Calu3 (cell line): ENCODE results near the gene MAP2K6. TPM values are rescaled to one million over a fixed set of nuclear protein-coding genes. Genes with fewer than 3 reads are reported as not detected.

Source experiments
- BruUV-seq: library from RNA; stranded (reverse); fragments of 400-500 nt; replicated peaks from 2 replicates; lab custom pipeline; 2021; lab: Mats Ljungman, UMichigan
- CTCF ChIA-PET: fragments of 300-600 bp; sonication (Branson Sonifier 250); formaldehyde crosslinking; loops from one replicate; lab custom pipeline; 2022; ENCODE audit warnings: antibody characterized with exemption; lab: Charles Lee
- DNase-seq: peaks from one replicate; pipeline ENCODE4 v3.0.0; 2022
- H3K27ac Mint-ChIP-seq: one replicate; pipeline ENCODE4 v1.8.0; 2022; ENCODE audit warnings: mixed read lengths; ENCODE audit not compliant: unreplicated experiment
- H3K27me3 Mint-ChIP-seq: one replicate; pipeline ENCODE4 v1.8.0; 2022; ENCODE audit warnings: mixed read lengths; ENCODE audit not compliant: unreplicated experiment
- H3K36me3 Mint-ChIP-seq: one replicate; pipeline ENCODE4 v1.8.0; 2022; ENCODE audit warnings: mild to moderate bottlenecking, moderate library complexity, mixed read lengths; ENCODE audit not compliant: insufficient read depth, unreplicated experiment
- H3K4me1 Mint-ChIP-seq: one replicate; pipeline ENCODE4 v1.8.0; 2022; ENCODE audit warnings: mild to moderate bottlenecking, low read depth, mixed read lengths; ENCODE audit not compliant: unreplicated experiment
- H3K4me3 Mint-ChIP-seq: one replicate; pipeline ENCODE4 v1.8.0; 2022; ENCODE audit warnings: mild to moderate bottlenecking, low read depth, moderate library complexity, mixed read lengths; ENCODE audit not compliant: unreplicated experiment
- H3K9me3 Mint-ChIP-seq: one replicate; pipeline ENCODE4 v1.8.0; 2022; ENCODE audit warnings: low read depth, mixed read lengths; ENCODE audit not compliant: unreplicated experiment
- intact Hi-C: fragments of 100-400 bp; cut with micrococcal nuclease; formaldehyde crosslinking; loops from one replicate; pipeline ENCODE4 v1.10.0; 2022; ENCODE audit not compliant: unreplicated experiment
- total RNA-seq: library from RNA; stranded (reverse); gene quantifications from 2 replicates; pipeline ENCODE4 v1.2.3, GENCODE V29; 2022
- TF ChIP-seq, protein P1 (sequence below): fragments of 200-600 bp; IDR thresholded peaks from one replicate; pipeline ENCODE4 v1.8.0; 2022; ENCODE audit warnings: antibody characterized with exemption; ENCODE audit not compliant: unreplicated experiment

Gene MAP2K6
- total RNA-seq, 1 experiment from 2014 or later, result 13.0 TPM

DNA sequence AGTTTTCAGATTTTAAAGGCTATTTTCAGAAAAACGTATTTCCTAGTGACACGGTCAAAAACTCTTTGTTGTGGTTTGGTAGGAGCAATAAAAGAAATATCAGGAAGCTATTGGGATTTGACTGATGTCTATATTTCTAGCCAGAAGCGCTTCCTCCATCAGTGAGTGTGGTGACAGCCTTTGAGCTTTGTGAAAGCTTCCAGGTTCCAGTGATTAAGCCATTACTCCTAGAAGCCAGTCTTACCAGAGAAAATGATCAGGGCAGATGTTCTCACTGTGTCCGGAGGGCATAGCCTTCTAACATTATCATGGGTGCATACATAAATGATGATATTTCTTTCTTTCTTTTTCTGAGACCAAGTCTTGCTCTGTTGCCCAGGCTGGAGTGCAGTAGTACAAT is 39.6 kb downstream of the MAP2K6 start:
- CTCF ChIA-PET, result interaction anchor here (0.8 kb wide), 1 partner anchor 69 kb away, joined by 3 read pairs; no protein-coding TSS in a partner anchor
- BruUV-seq, result no TSS peak
- Mint-ChIP-seq H3K27me3 (no peaks in the 10 kb centered on the region), H3K4me3 (no peak overlapping the region), H3K27ac (no peak overlapping the region), H3K4me1 (no peaks in the 10 kb centered on the region), H3K9me3 (peaks cover 3% of the 10 kb centered on the region), H3K36me3 (no peaks in the 10 kb centered on the region)
- DNase-seq, result no peak
- TF ChIP-seq, protein P1, sequence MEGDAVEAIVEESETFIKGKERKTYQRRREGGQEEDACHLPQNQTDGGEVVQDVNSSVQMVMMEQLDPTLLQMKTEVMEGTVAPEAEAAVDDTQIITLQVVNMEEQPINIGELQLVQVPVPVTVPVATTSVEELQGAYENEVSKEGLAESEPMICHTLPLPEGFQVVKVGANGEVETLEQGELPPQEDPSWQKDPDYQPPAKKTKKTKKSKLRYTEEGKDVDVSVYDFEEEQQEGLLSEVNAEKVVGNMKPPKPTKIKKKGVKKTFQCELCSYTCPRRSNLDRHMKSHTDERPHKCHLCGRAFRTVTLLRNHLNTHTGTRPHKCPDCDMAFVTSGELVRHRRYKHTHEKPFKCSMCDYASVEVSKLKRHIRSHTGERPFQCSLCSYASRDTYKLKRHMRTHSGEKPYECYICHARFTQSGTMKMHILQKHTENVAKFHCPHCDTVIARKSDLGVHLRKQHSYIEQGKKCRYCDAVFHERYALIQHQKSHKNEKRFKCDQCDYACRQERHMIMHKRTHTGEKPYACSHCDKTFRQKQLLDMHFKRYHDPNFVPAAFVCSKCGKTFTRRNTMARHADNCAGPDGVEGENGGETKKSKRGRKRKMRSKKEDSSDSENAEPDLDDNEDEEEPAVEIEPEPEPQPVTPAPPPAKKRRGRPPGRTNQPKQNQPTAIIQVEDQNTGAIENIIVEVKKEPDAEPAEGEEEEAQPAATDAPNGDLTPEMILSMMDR, result no peak
- intact Hi-C loops, result no loop called here

DNA sequence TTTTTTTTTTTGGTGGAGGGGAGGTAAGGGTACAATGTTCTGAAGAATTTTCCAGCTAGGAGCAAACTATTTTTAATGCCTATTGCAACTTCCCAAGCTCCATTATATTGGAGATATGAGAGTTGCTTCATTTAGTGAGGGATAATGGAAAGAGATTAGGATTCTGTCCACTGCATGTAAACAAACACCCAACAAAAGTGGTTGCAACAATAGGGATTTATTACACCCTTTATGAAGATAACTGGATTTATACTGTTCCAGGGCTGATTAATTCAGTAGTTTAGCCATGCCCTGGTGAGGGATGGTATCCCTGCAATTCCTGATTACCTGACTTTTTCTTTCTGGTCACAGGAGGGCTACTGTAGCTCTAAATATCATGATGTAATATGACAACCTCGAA is 40.5 kb downstream of the MAP2K6 start:
- H3K9me3 Mint-ChIP-seq, result peaks cover 3% of the 10 kb centered on the region
- H3K27ac Mint-ChIP-seq, result no peak overlapping the region
- no peaks in the 10 kb centered on the region for H3K36me3 Mint-ChIP-seq
- CTCF ChIA-PET, result interaction anchor here (0.5 to 0.8 kb wide), 3 partner anchors 40 to 93 kb away, joined by 3 read pairs; no protein-coding TSS in a partner anchor
- intact Hi-C loops, result no loop called here
- TF ChIP-seq, protein P1, result no peak
- no TSS peak for BruUV-seq
- H3K4me3 Mint-ChIP-seq, result no peak overlapping the region
- no peaks in the 10 kb centered on the region for H3K27me3 Mint-ChIP-seq
- DNase-seq, result no peak
- H3K4me1 Mint-ChIP-seq, result no peaks in the 10 kb centered on the region

DNA sequence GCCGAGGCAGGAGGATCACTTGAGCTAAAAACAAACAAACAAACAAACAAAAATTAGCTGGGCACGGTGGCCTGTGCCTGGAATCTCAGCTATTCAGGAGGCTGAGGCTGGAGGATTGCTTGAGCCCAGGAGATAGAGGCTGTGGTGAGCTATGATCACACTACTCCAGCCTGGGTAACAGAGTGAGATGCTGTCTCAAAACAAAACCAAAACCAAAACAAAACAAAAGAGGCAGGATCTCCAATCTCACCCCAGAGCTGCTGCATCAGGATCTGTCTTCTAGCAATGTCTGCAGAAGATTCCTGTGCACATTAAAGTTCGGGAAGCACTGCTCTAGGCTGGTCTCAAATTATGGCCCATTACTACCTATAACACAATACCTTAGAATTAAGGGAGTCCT is 43.1 kb downstream of the MAP2K6 start:
- intact Hi-C loops, result no loop called here
- H3K27me3 Mint-ChIP-seq, result no peaks in the 10 kb centered on the region
- no peaks in the 10 kb centered on the region for H3K4me1 Mint-ChIP-seq
- CTCF ChIA-PET, result no interaction called here
- H3K9me3 Mint-ChIP-seq, result peaks cover 3% of the 10 kb centered on the region
- no TSS peak for BruUV-seq
- TF ChIP-seq, protein P1, result no peak
- no peaks in the 10 kb centered on the region for H3K36me3 Mint-ChIP-seq
- no peak overlapping the region for H3K27ac Mint-ChIP-seq
- DNase-seq, result no peak
- no peak overlapping the region for H3K4me3 Mint-ChIP-seq

DNA sequence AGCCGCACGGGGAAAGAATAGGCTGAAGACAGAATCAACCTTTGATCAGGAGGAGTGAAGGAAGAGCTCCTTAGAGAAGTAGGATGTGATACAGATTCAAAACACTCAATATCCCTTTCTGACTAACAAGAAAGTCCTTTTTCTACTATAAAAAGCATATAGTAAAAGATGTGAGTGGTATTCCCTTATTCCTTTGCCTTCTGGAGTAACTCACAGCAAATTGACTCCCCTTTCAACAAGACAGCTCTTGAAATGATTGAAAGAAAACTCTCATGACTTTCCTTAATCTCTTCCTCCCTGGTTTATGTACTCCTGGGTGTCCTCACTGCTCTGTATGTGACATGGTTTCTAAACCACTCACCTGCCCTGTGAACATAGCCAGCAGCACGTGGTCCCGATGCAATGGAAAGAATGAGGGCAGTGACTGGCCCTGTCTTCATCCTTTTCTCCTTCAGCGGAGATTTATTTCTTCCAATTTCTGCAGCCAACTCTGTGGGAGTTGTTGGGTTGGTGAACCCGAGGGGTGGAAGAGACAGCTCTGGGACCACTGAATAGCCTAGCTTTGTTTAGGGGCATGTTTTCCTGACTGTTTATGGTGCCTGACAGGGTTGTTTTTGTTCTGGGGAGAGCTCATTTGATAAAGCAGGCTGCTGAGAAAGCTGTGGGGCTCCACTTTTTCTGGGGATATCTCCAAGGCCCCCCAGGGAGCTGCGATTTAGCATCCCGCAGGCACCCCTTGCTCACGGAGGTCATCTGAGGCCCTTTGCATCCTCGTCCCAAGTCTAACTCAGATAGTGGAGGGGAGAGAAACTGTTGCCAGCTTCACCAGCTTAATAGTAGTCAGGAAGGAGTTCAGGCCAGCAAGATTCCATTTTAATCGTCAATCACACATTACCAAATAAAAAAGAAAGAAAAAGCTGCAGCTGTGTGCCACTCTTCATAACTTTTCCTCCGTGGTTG is 46.7 kb downstream of the MAP2K6 start:
- Mint-ChIP-seq H3K4me1 (peaks cover 3% of the 10 kb centered on the region), H3K9me3 (peaks cover 3% of the 10 kb centered on the region), H3K36me3 (peaks cover under 1% of the 10 kb centered on the region), H3K27me3 (no peaks in the 10 kb centered on the region), H3K4me3 (no peak overlapping the region), H3K27ac (no peak overlapping the region)
- no peak for DNase-seq
- TF ChIP-seq, protein P1, result no peak
- CTCF ChIA-PET, result no interaction called here
- intact Hi-C loops, result no loop called here
- BruUV-seq, result no TSS peak
